ENCODE measurements around the gene ARL14EP.

- TF ChIP-seq, protein P1, sequence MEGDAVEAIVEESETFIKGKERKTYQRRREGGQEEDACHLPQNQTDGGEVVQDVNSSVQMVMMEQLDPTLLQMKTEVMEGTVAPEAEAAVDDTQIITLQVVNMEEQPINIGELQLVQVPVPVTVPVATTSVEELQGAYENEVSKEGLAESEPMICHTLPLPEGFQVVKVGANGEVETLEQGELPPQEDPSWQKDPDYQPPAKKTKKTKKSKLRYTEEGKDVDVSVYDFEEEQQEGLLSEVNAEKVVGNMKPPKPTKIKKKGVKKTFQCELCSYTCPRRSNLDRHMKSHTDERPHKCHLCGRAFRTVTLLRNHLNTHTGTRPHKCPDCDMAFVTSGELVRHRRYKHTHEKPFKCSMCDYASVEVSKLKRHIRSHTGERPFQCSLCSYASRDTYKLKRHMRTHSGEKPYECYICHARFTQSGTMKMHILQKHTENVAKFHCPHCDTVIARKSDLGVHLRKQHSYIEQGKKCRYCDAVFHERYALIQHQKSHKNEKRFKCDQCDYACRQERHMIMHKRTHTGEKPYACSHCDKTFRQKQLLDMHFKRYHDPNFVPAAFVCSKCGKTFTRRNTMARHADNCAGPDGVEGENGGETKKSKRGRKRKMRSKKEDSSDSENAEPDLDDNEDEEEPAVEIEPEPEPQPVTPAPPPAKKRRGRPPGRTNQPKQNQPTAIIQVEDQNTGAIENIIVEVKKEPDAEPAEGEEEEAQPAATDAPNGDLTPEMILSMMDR (IDR thresholded peaks at IDR 0.05): no peak
- no peak for TF ChIP-seq POLR2A (IDR thresholded peaks at IDR 0.05)
Measured at GRCh38 chr11:30311189-30311588, 11.7 kb upstream of the ARL14EP start.
